Muscle of leg (tissue), 11 donors: ENCODE measurements around the gene IL12RB1. TPM values are rescaled to one million over a fixed set of nuclear protein-coding genes. Genes with fewer than 3 reads are reported as not detected.

ENCODE experiments used
- DNase-seq: peaks from one replicate; pipeline ENCODE4 v3.0.0; 2013
- H3K27ac ChIP-seq: one replicate; pipeline ENCODE4 v1.5.1; 2013; ENCODE audit warnings: mild to moderate bottlenecking, low read length, control low read depth
- H3K27me3 ChIP-seq: one replicate; pipeline ENCODE4 v1.6.1; 2013; ENCODE audit warnings: low read length; ENCODE audit not compliant: control insufficient read depth, insufficient read depth
- H3K36me3 ChIP-seq: one replicate; pipeline ENCODE4 v1.6.1; 2013; ENCODE audit warnings: low read length; ENCODE audit not compliant: control insufficient read depth, insufficient read depth
- H3K4me1 ChIP-seq: one replicate; pipeline ENCODE4 v1.6.1; 2013; ENCODE audit warnings: low read length; ENCODE audit not compliant: control insufficient read depth, insufficient read depth
- H3K4me3 ChIP-seq: one replicate; pipeline ENCODE4 v1.5.1; 2013; ENCODE audit warnings: low read length, control low read depth
- H3K9me3 ChIP-seq: replicated peaks from 2 replicates; pipeline ENCODE4 v1.6.1; 2013; ENCODE audit warnings: low read depth, low read length; ENCODE audit not compliant: control insufficient read depth
- WGBS: methylation state at CpG from one replicate; pipeline ENCODE4 v1.1.5; 2013; ENCODE audit warnings: missing lambda C conversion rate; ENCODE audit not compliant: insufficient coverage; 5-methylcytosine and 5-hydroxymethylcytosine counted together
- polyA plus RNA-seq, 8 donors: library from polyadenylated mRNA; unstranded; fragments of 120-200 nt; gene quantifications; one replicate each; pipeline versions ENCODE4 v1.2.1 to v1.2.3, GENCODE V29; 2013; ENCODE audit warnings: inconsistent platforms in 1 of 8, low replicate concordance in 1 of 8; ENCODE audit not compliant: insufficient read length in 8 of 8, insufficient read depth in 1 of 8
- total RNA-seq: library from RNA; stranded (reverse); fragments of 120-200 nt; gene quantifications from one replicate; pipeline ENCODE4 v1.2.4, GENCODE V29; 2013

IL12RB1 gene
- total and polyA plus RNA-seq, 9 donors = 0.15 to 0.71 (median 0.31) TPM

- no peak for DNase-seq
- 78% methylated on average over 3 of the region's 3 CpGs for WGBS
- no peak overlapping the region for H3K4me3 ChIP-seq
- H3K27ac ChIP-seq = no peak overlapping the region
- no peaks in the 10 kb centered on the region for H3K9me3 ChIP-seq
- H3K27me3 ChIP-seq = peaks cover 55% of the 10 kb centered on the region
- H3K36me3 ChIP-seq = no peaks in the 10 kb centered on the region
- peaks cover 22% of the 10 kb centered on the region for H3K4me1 ChIP-seq
These were observed 14.5 kb upstream of the IL12RB1 start for GRCh38 chr19:18101268-18101667.

- H3K4me3 ChIP-seq = no peak overlapping the region
- H3K27me3 ChIP-seq = peaks cover 58% of the 10 kb centered on the region
- peaks cover 22% of the 10 kb centered on the region for H3K4me1 ChIP-seq
- H3K36me3 ChIP-seq = no peaks in the 10 kb centered on the region
- no peaks in the 10 kb centered on the region for H3K9me3 ChIP-seq
- 9% methylated on average over 18 of the region's 18 CpGs for WGBS
- H3K27ac ChIP-seq = no peak overlapping the region
- no peak for DNase-seq
These were observed 14.0 kb upstream of the IL12RB1 start for GRCh38 chr19:18100710-18101109.

DNA sequence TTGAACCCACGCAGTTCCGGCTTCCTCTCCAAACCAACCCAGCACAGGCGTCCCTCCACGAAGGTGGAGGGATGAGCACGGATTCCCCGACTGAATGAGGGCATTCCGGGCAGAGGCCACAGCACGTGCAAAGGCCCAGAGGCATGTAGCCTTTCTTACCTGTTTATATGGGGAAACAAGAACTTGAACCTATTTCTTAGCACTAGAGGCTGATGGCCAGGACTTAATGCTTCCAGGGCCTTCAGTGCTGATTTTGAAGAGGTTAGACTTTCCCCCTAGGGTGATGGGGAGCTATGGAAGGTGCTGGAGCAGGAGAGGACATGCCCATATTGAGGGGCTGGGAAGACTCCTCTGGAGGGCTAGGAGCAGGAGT lies 12.9 kb upstream of the IL12RB1 start:
- no peak overlapping the region for H3K27ac ChIP-seq
- H3K4me1 ChIP-seq = peaks cover 21% of the 10 kb centered on the region
- WGBS = 96% methylated on average over 4 of the region's 8 CpGs
- H3K27me3 ChIP-seq = peaks cover 60% of the 10 kb centered on the region
- DNase-seq = no peak
- no peaks in the 10 kb centered on the region for H3K36me3 ChIP-seq
- H3K4me3 ChIP-seq = no peak overlapping the region
- no peaks in the 10 kb centered on the region for H3K9me3 ChIP-seq

DNA sequence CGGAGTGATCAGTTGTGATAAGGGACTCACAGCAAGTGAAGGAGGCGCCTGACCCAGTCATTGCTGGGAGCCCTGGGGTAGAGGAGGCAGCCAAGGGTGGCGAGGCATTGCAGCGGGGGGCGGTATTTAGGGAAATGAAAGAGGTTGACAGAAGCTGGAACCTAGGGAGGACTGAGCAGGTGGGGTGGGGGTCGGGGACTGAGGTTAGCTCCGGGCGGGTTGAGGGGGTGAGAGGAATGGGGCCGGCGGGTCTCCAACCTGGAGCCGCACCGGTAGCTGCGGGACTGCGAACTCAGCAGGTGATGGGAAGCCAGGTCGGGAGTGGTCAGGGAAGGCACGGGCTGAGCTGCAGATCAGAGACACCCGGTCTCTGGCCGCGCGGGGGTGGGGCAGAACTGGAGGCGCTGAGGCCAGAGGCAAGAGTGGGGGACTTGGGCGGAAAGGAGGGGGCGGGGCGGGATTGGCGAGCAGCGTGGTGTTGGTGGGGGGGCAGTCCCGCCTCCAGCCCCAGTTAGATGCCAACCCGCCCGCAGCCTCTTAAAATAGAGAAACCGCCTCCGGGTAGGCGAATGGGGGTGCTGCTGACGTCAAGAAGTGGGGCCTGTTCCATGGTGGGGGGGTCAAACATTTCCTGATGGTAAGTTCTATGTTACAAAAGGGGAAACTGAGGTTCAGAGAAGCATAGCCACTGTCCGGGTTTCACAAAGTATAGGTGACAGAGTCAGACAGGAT lies 12.3 kb upstream of the IL12RB1 start:
- WGBS = 9% methylated on average over 25 of the region's 34 CpGs
- Histone ChIP-seq H3K27me3 (peaks cover 60% of the 10 kb centered on the region), H3K9me3 (no peaks in the 10 kb centered on the region), H3K4me1 (peaks cover 15% of the 10 kb centered on the region), H3K27ac (no peak overlapping the region), H3K36me3 (no peaks in the 10 kb centered on the region), H3K4me3 (no peak overlapping the region)
- DNase-seq = no peak

DNA sequence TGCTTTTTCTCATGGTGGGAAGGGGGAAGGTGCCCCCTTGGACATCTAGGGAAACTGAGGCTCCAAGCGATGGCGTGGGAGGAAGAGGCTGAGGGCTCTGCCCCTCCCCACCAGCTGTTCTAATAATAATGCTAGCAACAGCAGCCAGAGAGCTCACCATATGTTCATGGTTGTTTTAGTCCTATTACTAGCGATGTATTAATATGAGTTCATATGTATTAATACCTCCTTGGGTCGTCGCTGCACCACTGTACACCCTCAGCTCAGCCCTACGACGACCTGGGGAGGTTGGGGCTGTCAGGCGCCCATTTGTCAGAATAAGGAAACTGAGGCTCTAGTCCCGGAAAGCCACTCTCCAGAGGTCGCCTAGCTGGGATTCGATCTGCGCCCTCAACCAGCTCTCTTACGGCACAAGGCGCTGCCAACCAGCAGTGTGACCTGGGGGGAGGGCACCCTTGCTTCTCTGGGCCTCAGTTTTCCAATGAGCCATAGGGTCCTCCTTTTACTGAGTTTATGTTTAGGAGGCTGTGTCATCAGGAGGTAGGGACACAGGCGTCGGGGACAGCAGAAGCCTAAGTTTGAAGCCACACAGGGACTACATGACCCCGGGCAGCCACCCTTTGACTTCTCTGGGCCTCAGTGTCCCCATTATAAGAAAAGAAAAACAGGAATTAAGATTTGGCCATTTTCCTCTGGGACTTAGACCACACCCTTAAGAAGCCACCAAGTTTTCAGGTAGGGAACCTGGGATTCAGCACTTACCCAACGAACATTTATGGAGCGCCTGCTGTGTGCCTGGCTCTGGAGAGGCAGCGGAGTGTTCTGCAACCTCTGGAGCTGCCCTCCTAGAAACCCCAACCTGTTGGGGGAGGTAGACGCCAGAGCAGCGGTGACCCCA lies 11.5 kb upstream of the IL12RB1 start:
- H3K27ac ChIP-seq = no peak overlapping the region
- H3K9me3 ChIP-seq = no peaks in the 10 kb centered on the region
- H3K4me3 ChIP-seq = peak overlapping the region; percentile 31
- DNase-seq = no peak
- peaks cover 15% of the 10 kb centered on the region for H3K4me1 ChIP-seq
- no peaks in the 10 kb centered on the region for H3K36me3 ChIP-seq
- H3K27me3 ChIP-seq = peaks cover 66% of the 10 kb centered on the region
- 43% methylated on average over 13 of the region's 22 CpGs for WGBS

- 10% methylated on average over 44 of the region's 54 CpGs for WGBS
- Histone ChIP-seq H3K27me3 (peaks cover 66% of the 10 kb centered on the region), H3K27ac (no peak within 1 kb of the TSS), H3K4me3 (peak within 1 kb of the TSS; percentile 31), H3K4me1 (peaks cover 15% of the 10 kb centered on the region), H3K36me3 (no peaks in the 10 kb centered on the region), H3K9me3 (no peaks in the 10 kb centered on the region)
- DNase-seq = peak; percentile 69
These were observed 10.7 kb upstream of the IL12RB1 start, which contains the start of gene MAST3 for GRCh38 chr19:18097217-18097992. MAST3 (plus strand) TSS chr19:18097778; CDS start chr19:18097793, 15 bp downstream.

DNA sequence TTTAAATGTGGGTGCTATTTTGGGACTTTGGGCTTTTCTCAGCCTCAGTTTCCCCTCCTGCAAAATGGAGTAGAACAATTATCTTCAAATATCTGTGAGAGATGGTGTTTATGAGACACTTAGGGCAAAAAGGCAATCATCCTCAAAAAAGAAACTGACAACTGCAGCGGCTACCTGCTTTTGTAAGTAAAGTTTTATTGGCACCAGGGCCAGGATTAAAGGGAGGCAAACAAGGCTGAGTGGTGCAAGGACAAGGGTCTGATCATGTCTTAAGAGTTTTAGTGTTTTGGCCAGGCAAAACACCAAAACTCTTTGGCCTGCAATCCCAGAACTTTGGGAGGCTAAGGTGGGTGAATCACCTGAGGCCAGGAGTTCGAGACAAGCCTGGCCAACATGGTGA lies 9.5 kb upstream of the IL12RB1 start:
- Histone ChIP-seq H3K4me1 (peaks cover 15% of the 10 kb centered on the region), H3K27me3 (peaks cover 57% of the 10 kb centered on the region), H3K4me3 (no peak overlapping the region), H3K27ac (no peak overlapping the region), H3K36me3 (no peaks in the 10 kb centered on the region), H3K9me3 (no peaks in the 10 kb centered on the region)
- WGBS = no CpG with 5 or more reads among the region's 2 CpGs
- no peak for DNase-seq

- Histone ChIP-seq H3K27me3 (peaks cover 33% of the 10 kb centered on the region), H3K9me3 (no peaks in the 10 kb centered on the region), H3K4me1 (peaks cover 9% of the 10 kb centered on the region), H3K4me3 (no peak overlapping the region), H3K36me3 (no peaks in the 10 kb centered on the region), H3K27ac (no peak overlapping the region)
- 0% methylated on average over 1 of the region's 6 CpGs for WGBS
- no peak for DNase-seq
These were observed 6.9 kb upstream of the IL12RB1 start for GRCh38 chr19:18093439-18094161.

DNA sequence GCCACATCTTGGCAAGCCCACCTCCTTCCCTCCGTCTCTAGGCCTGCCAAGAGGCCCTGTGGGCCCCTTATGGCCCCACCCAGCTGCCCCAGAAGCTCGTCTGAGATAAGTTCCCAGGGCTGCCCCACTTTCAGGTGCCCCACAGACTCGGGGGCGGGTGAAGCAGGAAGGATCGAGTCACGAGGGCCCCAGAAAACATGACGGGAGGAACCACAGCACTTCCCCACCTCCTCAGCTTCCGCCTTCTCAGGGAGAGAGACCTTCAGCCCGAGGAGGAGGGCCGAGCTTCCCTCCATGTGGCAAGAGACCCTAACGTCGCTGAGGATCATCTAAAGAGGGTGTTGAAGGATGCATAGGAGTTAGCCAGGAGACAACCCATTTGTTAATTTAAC lies 4.5 kb upstream of the IL12RB1 start:
- H3K9me3 ChIP-seq = no peaks in the 10 kb centered on the region
- DNase-seq = peak; percentile 62
- no peaks in the 10 kb centered on the region for H3K36me3 ChIP-seq
- WGBS = 20% methylated on average over 1 of the region's 12 CpGs
- peaks cover 13% of the 10 kb centered on the region for H3K27me3 ChIP-seq
- no peak overlapping the region for H3K4me3 ChIP-seq
- no peak overlapping the region for H3K27ac ChIP-seq
- no peaks in the 10 kb centered on the region for H3K4me1 ChIP-seq
